Non-pigmented ciliary epithelial cell (primary cell): ENCODE results near the gene TECTA.

Experiments used
- DNase-seq: peaks from one replicate; pipeline ENCODE4 v3.0.0-alpha.2; 2010; ENCODE audit warnings: low read depth

TECTA gene, protein sequence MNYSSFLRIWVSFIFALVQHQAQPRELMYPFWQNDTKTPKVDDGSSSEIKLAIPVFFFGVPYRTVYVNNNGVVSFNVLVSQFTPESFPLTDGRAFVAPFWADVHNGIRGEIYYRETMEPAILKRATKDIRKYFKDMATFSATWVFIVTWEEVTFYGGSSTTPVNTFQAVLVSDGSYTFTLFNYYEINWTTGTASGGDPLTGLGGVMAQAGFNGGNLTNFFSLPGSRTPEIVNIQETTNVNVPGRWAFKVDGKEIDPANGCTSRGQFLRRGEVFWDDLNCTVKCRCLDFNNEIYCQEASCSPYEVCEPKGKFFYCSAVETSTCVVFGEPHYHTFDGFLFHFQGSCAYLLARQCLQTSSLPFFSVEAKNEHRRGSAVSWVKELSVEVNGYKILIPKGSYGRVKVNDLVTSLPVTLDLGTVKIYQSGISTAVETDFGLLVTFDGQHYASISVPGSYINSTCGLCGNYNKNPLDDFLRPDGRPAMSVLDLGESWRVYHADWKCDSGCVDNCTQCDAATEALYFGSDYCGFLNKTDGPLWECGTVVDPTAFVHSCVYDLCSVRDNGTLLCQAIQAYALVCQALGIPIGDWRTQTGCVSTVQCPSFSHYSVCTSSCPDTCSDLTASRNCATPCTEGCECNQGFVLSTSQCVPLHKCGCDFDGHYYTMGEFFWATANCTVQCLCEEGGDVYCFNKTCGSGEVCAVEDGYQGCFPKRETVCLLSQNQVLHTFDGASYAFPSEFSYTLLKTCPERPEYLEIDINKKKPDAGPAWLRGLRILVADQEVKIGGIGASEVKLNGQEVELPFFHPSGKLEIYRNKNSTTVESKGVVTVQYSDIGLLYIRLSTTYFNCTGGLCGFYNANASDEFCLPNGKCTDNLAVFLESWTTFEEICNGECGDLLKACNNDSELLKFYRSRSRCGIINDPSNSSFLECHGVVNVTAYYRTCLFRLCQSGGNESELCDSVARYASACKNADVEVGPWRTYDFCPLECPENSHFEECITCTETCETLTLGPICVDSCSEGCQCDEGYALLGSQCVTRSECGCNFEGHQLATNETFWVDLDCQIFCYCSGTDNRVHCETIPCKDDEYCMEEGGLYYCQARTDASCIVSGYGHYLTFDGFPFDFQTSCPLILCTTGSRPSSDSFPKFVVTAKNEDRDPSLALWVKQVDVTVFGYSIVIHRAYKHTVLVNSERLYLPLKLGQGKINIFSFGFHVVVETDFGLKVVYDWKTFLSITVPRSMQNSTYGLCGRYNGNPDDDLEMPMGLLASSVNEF (N-terminal part only)

DNA sequence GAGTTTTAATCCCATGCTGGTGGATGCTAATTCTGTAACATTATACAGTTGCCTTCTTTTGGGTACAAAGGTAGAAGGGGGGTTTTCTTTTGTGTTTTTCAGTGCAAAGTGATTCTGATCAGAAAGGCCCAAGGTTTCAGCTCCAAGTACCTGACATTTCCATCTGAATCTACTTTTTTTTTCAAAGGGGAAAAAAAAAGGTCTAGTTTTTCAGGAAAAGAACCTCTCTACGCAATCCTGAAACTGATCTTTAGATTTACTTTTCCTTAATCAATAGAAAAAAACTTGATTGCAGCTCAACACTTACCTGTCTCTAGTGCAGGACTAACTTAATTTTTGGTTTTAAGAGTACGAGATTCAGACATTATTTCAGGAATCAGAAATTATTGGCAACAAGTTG is at the start of gene TECTA:
TSS of gene TECTA (plus strand) at position 301 of the 400 bp plus-strand sequence. CDS start 1,423 bp downstream, outside the sequence.
- no peak for DNase-seq

GRCh38 chr11:121053244-121053643 is 47.8 kb upstream of the TECTA start:
- DNase-seq: no peak

GRCh38 chr11:121054266-121054665 is 46.8 kb upstream of the TECTA start:
- no peak for DNase-seq

GRCh38 chr11:121055076-121055475 is 46.0 kb upstream of the TECTA start:
- no peak for DNase-seq

DNA sequence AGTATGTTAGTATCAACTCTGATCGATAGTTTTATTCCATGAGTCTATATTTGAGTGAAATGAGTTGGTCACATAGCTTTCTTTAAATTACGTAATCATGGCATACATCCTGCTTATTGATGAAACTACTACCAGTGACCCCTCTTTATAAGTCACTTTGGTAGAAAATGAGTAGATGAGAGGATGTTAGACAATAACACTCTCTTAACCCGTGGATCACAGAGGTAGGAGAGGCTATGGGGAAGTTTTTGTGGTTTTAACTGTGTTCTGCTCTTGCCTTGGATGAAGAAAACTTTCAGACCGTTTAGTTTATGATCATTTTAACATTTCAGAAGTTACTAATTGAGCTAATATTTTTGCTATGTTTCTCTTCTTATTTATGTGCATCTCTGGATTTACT is 43.1 kb upstream of the TECTA start:
- DNase-seq: no peak

- no peak for DNase-seq
Measured at GRCh38 chr11:121058941-121059340, 42.1 kb upstream of the TECTA start.

- no peak for DNase-seq
Measured at GRCh38 chr11:121059605-121060004, 41.4 kb upstream of the TECTA start.

DNA sequence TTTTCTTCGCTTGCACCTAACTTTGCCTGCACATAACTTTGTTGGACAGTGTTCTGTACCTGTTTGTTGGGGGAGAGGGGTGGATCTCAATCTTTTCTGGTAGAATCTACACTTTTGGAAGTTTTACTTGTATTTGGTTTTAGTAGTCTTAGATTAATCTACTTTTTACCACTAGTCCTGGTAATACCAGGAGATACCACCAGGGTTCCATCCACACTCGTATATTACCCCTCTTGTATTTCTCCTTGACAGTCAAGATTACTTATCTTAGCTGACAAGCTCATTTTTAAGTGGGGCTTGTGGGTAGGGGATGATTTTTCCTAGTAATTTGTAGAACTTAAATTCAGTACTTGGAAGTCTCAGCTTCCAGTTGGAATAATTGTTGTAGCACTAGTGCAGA is 37.3 kb upstream of the TECTA start:
- no peak for DNase-seq

DNA sequence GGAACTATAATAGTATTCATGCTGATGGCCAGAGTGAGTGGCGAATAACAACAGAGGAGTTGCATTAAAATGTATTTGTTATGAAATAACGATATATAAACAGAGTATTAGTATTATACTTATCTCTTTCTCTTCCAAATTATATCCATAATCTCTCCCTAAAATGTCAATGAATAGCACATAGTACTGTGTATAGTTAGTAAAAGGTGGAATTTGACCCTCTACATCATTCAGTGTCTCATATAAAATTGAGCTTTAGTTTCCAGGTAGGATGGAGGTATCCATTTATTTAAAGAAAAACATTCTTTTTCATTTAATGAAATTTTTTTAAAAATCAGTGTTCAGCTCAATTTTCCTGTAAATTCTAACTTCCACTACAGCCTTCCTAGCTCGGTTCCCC is 34.4 kb upstream of the TECTA start:
- DNase-seq: no peak

DNA sequence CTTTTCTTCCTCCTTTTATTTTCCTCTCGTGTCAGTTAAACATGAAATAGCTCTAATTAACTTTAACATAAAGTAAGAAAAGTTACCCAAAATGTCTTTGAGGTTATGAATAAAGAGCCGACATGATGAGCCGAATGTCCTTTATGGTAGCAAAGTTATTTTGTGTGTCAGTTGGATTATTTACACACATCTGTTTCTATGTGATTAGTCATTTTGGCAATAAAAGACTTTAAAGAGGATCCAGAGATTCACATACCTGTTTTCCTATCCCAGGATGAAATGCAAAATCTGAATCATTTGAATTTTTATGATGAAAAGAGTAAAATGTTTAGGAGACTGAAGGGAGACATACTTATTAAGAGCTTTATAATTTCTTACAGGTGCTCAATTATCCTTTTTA is 34.0 kb upstream of the TECTA start:
- no peak for DNase-seq

GRCh38 chr11:121067453-121067852 is 33.6 kb upstream of the TECTA start:
- no peak for DNase-seq

DNA sequence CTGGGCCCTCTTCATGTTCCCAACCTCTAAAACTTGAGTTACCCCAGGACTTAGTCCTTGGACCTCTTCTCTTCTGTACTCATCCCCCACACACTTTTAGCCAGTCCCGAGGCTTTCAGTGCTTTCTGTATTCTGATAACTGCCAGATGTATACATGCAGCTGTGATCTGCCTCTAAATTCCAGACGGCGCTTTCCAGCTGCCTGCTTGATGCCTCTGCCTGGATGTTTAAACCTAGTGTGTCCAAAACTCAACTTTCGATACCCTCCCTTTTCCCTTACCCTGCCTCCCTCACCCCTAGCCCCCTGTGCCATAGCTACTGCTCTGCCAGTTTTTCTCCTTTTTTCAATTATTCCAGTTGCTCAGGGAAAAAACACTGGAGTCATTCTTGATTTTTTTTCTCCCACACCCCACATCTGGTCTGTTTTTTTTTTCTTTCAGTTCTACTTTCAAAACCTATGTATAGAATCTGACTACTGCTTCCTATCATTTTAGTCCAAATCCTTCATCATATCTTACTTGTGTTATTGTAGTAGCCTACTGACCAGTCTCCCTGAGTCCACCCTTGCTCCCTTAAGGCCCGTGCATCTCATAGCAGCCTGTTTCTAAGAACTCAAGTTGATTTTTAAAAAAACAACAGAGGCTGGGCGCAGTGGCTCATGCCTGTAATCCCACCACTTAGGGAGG is 32.9 kb upstream of the TECTA start:
- no peak for DNase-seq

- DNase-seq: no peak
Measured at GRCh38 chr11:121068787-121069186, 32.3 kb upstream of the TECTA start.

GRCh38 chr11:121070951-121071845 is 29.8 kb upstream of the TECTA start:
- no peak for DNase-seq

DNA sequence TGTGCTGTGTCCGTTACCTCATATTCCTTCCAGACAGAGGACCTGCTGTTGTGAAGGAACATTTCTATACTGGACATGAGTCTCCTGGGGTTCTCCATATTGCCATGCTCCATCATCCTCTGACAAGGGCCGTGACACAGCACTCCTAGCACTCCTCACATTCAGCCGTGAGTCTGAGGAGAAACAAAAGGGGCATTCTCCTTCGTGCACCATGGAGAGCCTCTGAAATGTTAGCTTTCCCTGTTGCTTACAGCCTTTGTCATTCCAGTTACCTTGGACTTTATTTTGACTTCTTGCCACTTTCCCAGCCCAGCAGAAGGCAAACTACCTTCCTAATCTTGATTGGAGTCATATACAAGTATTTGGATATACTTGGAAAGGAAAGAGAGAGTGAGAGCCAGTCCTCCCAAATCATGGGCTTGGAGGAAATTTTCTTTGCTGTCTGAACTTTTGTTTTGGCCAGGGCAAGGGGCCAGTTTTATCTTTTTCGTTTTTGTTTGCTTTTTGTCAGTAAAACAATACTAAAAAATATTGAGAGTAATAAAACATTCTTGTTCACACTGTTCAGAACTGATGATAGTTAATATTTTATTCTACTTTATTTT is 29.1 kb upstream of the TECTA start:
- DNase-seq: no peak

DNA sequence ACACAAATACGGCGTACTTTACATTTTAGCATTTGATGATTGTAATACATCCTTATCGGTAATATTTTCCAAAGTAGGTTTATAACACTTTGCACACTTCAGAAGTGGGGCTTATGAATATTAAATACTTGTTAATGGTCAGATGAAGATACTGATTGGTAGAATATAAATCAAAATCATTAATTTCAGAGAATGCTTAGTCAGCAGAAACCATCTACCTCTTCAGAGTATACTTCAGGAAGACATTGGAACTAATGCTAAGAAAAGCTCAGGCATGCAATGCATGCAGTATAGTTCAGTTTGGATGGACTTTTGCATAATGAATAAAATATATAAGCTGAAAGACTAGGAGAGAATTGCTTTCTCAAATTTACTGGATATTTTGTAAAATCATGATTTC is 19.7 kb upstream of the TECTA start:
- DNase-seq: no peak

DNA sequence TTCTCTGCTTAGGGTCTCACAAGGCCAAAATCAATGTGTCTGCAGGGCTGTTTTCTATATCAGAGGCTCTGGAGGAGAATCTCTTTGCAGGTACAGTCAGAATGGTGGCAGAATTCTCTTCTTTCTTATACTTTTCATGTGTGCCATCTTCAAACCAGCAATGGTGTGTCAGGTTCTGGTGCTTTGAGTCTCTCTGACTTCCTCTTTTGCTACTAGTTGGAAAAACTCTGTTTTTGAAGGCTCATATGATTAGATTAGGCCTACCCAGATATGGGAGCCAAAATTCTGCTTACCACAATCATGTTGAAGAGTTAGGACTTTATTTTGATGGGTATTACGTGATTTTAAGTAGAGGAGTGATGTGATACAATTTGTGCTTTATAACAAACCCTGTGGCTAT is 18.8 kb upstream of the TECTA start:
- DNase-seq: no peak

DNA sequence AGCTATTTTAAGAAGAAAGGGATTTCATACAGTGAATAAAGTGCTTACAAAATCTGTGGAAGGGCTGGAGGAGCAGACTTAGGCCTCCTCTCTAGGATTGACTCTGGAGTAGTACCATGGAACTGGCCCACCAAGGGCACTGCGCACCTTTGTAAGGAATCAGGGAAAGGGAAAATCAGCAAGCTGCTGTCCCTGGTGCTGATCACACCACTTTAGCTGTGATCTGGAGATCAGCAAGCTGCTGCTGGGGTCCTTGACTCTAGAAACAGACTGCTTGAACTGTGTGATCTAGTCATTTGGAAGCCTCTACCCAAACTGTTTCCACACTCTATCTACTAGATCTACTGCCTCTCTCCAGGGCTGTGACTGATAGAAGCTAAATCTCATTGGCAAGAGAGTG is 18.4 kb upstream of the TECTA start:
- no peak for DNase-seq

DNA sequence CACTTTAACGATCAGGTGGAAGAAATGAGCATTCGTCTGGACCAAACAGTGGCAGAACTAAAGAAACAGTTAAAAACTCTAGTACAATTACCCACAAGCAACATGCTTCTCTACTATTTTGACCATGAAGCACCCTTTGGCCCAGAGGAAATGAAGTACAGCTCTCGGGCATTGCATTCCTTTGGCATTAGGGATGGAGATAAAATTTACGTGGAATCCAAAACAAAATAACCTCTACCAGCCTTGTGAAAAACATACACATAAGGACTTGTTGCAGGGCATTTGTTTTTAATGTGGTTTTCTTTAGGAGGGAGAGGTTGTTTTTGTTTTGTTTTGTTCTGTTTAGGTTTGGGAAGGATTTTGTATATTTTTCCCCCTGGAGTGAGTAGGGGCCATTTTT is 14.2 kb upstream of the TECTA start:
- no peak for DNase-seq

DNA sequence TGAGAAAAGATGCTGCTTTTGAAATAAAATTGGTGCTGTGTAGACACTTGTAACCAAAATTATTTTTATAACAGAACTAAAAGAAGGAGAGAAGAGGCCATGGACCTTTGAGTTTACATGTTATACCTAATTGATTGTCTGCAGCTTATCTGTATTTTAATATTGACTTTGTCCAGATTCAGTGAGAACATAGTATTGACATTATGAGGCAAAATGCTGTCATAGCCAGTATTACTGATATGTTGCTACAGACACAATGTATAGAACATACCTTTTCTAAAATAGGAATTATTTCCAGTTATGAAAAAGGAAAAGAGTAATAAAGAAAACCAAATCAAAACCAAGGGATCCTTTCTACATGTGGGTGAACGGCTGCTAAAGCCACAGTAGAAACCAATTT is 11.5 kb upstream of the TECTA start:
- no peak for DNase-seq
